ENCODE measurements around the gene CLDN7.

The CLDN7 gene

GRCh38 chr17:7235693-7236665 is 26.3 kb downstream of the CLDN7 start:
- no peak for DNase-seq

DNA sequence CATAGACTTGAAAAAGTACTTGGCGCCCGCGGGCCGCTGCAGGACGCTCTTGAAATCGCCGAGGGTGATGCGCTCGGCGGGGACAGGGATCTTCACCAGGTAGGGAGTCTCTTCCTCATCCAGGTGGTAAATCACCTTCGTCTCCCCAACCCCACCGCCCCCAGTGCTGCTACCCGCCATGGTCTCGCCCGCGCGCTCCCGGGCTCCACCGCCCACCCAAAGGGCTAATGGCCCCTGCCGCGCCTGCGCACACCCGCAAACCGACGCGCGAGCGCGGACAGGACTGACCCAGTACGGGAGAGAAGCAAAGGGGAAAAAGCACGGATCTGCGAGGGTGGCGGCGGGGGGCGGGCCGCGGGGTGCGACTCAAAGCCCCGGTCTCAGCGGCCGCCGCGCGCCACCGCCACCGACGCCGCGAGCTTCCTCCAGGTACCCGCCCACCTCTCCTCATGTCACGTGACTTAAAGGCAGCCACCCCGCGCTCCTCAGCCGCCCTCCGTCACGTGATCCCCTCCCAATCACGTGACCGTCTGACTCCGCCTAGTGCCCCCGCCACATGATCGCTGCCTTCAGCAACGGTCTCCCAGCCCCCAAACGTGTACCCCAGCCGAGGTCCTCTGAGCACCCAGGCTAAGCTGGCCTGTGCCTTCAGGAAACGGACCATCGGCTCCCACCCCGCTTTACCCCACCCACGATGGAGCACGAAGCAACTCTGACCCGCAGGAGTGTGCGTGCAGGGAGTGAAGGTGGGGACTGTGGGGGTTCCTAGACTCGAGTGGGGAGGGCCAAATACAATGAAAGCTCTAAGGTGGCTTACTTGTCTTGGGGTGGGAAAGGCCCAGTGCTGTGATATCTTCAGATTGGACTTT is 28.0 kb downstream of the CLDN7 start, which contains the start of gene DVL2:
TSS of gene DVL2 (minus strand) at position 435 of the 869 bp plus-strand sequence. CDS start at position 180, 255 bp downstream.
- DNase-seq, result no peak

DNA sequence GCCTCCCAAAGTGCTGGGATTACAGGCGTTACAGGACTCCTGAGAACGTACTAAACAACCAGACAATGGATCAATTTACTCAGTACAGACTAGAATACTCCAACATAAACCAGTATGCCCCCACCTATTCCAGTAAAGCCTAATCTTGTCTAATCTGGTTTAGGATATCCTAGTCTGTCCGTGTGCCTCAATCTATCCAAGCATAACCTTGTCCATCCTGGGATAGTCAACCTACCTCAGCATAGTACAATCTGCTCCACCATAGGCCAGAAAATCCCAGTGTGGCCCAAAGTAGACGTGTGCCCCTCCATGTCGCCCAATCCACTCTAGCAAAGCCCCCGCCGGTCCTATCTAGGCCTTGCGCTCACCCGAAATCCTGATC is 28.6 kb downstream of the CLDN7 start:
- no peak for DNase-seq

DNA sequence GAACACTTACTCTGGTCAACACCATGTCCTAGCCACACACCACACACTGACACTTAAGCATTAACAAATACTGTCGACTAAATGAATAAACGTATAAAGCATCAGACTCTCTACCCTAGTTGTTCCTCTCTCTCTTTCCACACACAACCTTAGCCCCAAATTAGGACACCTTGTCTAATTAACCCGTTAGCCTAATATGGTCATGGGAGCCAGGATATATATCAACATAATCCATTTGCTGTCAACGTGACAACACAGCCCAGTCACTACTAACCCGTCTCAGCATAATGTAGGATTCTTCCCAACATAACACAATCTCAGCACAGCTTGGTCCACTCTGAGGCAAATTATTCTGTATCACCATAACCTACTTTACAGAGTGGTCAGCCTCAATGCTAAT is 30.2 kb downstream of the CLDN7 start:
- no peak for DNase-seq

GRCh38 chr17:7229504-7229903 is 32.8 kb downstream of the CLDN7 start:
- DNase-seq, result no peak

- no peak for DNase-seq
Observed at GRCh38 chr17:7228920-7229319, 33.4 kb downstream of the CLDN7 start.

- DNase-seq, result no peak
Observed at GRCh38 chr17:7226721-7227710, 35.3 kb downstream of the CLDN7 start.

DNA sequence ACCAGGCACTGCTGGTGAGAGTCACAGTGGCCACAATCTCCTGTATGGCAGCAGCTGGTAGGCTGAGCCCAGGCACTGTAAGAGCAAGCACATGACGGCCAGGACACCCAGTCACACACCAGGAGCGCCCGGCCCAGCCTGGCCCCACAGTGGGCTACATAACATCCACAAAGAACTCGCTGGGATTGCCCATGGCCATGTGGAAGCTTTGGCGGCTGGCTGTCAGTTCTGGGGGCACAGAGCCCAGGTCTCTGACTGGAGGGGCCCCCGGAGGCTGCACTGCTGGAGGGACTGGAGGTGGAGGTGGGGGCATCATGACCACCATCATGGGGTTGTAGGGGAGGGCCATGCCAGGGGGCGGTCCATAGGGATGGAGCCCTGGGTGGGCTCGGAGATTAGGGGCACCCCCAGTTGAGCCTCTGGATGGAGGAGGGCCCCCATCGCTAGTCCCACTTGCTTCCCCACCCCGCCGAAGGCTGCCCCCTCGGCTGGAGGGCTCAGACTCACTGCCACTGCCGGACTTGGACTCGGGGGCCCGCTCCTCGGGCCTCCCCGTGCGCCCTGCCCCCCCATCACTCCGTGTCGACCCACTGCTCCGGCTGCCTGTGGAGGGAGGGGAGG is 36.5 kb downstream of the CLDN7 start:
- no peak for DNase-seq

GRCh38 chr17:7224661-7225111 is 37.6 kb downstream of the CLDN7 start:
- no peak for DNase-seq

GRCh38 chr17:7224110-7224509 is 38.2 kb downstream of the CLDN7 start:
- no peak for DNase-seq

DNA sequence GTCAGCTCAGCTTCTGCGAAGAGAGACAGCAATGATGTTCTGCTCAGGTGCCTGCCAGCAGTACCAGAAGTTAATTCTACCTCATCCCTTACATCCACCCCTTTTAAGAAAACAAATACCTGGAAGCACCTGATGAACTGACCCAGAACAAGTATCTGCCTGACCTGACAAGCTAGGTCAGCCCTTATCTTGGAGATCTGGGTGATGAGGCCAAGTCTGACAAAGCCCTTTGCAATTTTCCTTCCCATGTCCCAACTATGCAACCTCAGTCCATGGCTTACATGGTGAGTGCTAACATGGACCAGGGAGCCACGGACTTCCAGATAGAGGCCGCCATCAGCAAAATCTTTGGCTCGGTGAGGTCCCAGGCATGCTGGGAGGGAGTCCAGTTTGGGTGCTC is 38.9 kb downstream of the CLDN7 start:
- no peak for DNase-seq

DNA sequence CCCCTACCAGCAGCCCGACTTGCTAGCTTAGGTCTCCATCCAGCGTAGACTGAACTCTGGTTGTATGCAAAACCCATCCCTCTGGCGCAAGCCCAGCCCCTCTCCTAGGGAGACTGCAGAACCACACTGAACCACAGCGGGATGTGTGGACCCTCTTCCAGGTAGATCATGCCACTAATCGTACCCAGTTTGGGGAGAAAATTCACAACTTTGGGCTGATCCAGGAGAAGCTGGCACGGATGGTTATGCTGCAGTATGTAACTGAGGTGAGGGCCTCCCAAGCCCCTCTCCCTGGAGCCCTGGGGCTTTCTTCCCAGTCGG is 39.3 kb downstream of the CLDN7 start:
- no peak for DNase-seq

DNA sequence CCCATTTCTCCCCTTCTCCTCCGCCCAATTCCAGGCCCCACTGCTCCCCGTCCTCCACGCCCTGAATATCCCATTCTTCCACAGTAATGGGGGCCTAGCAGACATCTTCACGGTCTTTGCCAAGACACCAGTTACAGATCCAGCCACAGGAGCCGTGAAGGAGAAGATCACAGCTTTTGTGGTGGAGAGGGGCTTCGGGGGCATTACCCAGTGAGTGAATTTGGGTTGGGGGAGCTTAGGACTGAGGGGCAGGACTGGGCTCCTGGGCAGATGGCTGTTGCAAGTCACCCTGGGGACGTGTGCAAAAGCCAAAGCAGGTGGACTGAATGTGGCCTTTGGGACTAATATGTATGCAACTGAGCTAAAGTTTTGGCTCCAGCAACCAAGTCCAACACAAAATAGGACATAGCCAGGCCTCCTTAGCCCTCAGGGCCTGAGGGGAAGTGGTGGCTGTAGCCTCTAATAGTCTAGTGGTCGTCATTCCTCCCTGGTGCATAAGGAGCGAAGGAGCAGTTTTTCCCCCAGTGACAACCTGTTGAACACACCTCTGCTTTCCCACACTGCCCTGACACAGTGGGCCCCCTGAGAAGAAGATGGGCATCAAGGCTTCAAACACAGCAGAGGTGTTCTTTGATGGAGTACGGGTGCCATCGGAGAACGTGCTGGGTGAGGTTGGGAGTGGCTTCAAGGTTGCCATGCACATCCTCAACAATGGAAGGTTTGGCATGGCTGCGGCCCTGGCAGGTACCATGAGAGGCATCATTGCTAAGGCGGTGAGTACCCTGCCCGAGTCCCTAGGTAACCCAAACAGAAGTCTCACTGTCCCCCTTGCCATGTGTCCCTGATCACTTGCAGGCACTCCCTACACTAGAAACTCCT is 39.9 kb downstream of the CLDN7 start:
- no peak for DNase-seq

GRCh38 chr17:7221278-7222092 is 40.8 kb downstream of the CLDN7 start:
- DNase-seq, result no peak

GRCh38 chr17:7220593-7221277 is 41.5 kb downstream of the CLDN7 start:
- no peak for DNase-seq

GRCh38 chr17:7219812-7220592 is 42.3 kb downstream of the CLDN7 start, which contains the start of the genes ACADVL and DLG4:
ACADVL (plus strand) TSS chr17:7219938; CDS start chr17:7219985, 47 bp downstream.
DLG4 (minus strand) TSS chr17:7219836.
- DNase-seq, result no peak

GRCh38 chr17:7219229-7219811 is 43.0 kb downstream of the CLDN7 start:
- no peak for DNase-seq

DNA sequence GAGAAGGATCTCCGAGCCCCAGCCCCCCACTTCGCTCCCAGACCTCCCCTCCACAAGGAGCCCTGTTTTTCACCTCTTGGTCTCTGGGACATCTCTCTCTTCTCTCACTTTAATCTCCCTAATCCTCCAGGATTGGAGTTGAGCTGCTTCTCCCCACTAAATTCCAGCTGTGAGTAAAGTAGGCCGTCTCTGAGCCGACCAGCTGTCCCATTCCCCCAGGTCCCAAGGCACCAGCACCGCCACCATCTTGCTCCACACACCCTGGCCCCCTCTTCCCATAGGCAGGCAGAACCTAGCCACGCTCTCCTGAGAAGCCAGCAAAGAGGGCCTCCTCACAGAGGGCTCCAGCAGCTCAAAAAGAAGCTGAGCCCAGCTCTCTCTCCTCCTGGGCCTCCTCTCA is 43.5 kb downstream of the CLDN7 start:
- no peak for DNase-seq
